HCT116 (cell line): ENCODE data around the gene TEF. TPM values are rescaled to one million over a fixed set of nuclear protein-coding genes. Genes with fewer than 3 reads are reported as not detected.

Experiments used
- ATAC-seq: fragments of 200-7000 bp; cut with Tn5 transposase; 2 replicates; pipeline ENCODE4 v1.9.1; 2020; ENCODE audit warnings: mild to moderate bottlenecking, moderate library complexity
- BruUV-seq: library from RNA; stranded (reverse); fragments of 400-500 nt; replicated peaks from 2 replicates; lab custom pipeline; 2021; lab: Mats Ljungman, UMichigan
- CTCF ChIA-PET: fragments of 300-600 bp; sonication (Branson Sonifier 250); formaldehyde crosslinking; loops from one replicate; lab custom pipeline; 2021; ENCODE audit warnings: antibody characterized with exemption; lab: Charles Lee
- POLR2A ChIA-PET: fragments of 300-600, 350-600 bp; sonication (Branson Sonifier 250); formaldehyde crosslinking; loops from one replicate; lab custom pipeline; 2021; ENCODE audit warnings: antibody characterized with exemption; lab: Charles Lee
- RAD21 ChIA-PET, 2 experiments: fragments of 300-600 bp; sonication (Branson Sonifier 250); formaldehyde crosslinking; loops; one replicate each; lab custom pipeline; 2023; ENCODE audit warnings: low total read pairs in 2 of 2; ENCODE audit not compliant: uncharacterized antibody in 2 of 2, unreplicated experiment in 2 of 2, low non-redundant PET in 1 of 2; lab: Charles Lee
- DNase-seq: peaks from one replicate; pipeline ENCODE4 v3.0.0-alpha.2; 2010; ENCODE audit warnings: low read depth, low spot score
- H2AFZ ChIP-seq: fragments of 200-600 bp; shearing (Covaris generic), sonication (generic); 2 replicates; pipeline ENCODE4 v1.6.1; 2017; ENCODE audit warnings: low read depth, mixed run types, mixed read lengths, antibody characterized with exemption, low read length; ENCODE audit not compliant: poor library complexity, severe bottlenecking
- H3K27ac ChIP-seq: 2 replicates; pipeline ENCODE4 v1.5.1; 2012; ENCODE audit warnings: low read depth, low read length
- H3K27me3 ChIP-seq: fragments of 200-600 bp; sonication (generic); 2 replicates; pipeline ENCODE4 v1.6.1; 2016; ENCODE audit warnings: mixed run types, low read length, mixed read lengths; ENCODE audit not compliant: insufficient read depth
- H3K36me3 ChIP-seq, 2 experiments: fragments of 200-500 bp in 1 of 2; fragments of 200-600 bp in 1 of 2; sonication (Bioruptor generic) in 1 of 2; sonication (generic) in 1 of 2; 2 replicates each; pipeline versions ENCODE4 v1.5.1 to v1.6.1; 2014 to 2016; ENCODE audit warnings: low read length in 2 of 2, inconsistent platforms in 1 of 2, mixed read lengths in 1 of 2, mixed run types in 1 of 2; ENCODE audit not compliant: insufficient read depth in 2 of 2, control insufficient read depth in 1 of 2
- H3K4me1 ChIP-seq, 2 experiments: fragments of 200-600 bp in 1 of 2; sonication (generic) in 1 of 2; 2 replicates each; pipeline versions ENCODE4 v1.5.1 to v1.6.1; 2012 to 2017; ENCODE audit warnings: low read length in 2 of 2, inconsistent platforms in 1 of 2, mild to moderate bottlenecking in 1 of 2, mixed read lengths in 1 of 2, mixed run types in 1 of 2, moderate library complexity in 1 of 2; ENCODE audit not compliant: insufficient read depth in 2 of 2, control insufficient read depth in 1 of 2
- H3K4me2 ChIP-seq: fragments of 200-600 bp; sonication (generic); 2 replicates; pipeline ENCODE4 v1.6.1; 2017; ENCODE audit warnings: mixed run types, low read length, mixed read lengths
- H3K4me3 ChIP-seq, 2 experiments: fragments of 200-600 bp in 1 of 2; sonication (generic) in 1 of 2; replicated peaks in 1 of 2; 2 replicates each; pipeline ENCODE4 v1.5.1; 2011 to 2016; ENCODE audit warnings: low read length in 2 of 2, control low read depth in 1 of 2, low read depth in 1 of 2, mild to moderate bottlenecking in 1 of 2, mixed read lengths in 1 of 2, mixed run types in 1 of 2
- H3K79me2 ChIP-seq: fragments of 200-600 bp; sonication (generic); 2 replicates; pipeline ENCODE4 v1.6.1; 2017; ENCODE audit warnings: mild to moderate bottlenecking, mixed run types, low read length, moderate library complexity, mixed read lengths; ENCODE audit not compliant: insufficient read depth
- H3K9ac ChIP-seq: fragments of 200-600 bp; sonication (generic); 2 replicates; pipeline ENCODE4 v1.6.1; 2016; ENCODE audit warnings: low read length, mixed read lengths
- H3K9me2 ChIP-seq: fragments of 200-600 bp; sonication (generic), shearing (Covaris generic); 2 replicates; pipeline ENCODE4 v1.6.1; 2017; ENCODE audit warnings: mixed run types, mild to moderate bottlenecking, moderate library complexity; ENCODE audit not compliant: insufficient read depth
- H3K9me3 ChIP-seq, 2 experiments: fragments of 200-500 bp in 1 of 2; fragments of 200-600 bp in 1 of 2; sonication (Bioruptor generic) in 1 of 2; sonication (generic) in 1 of 2; 2 replicates each; pipeline ENCODE4 v1.6.1; 2014 to 2017; ENCODE audit warnings: low read length in 2 of 2, mixed read lengths in 2 of 2, inconsistent platforms in 1 of 2, low read depth in 1 of 2, mild to moderate bottlenecking in 1 of 2, mixed run types in 1 of 2, moderate library complexity in 1 of 2; ENCODE audit not compliant: control insufficient read depth in 1 of 2, insufficient read depth in 1 of 2
- H4K20me1 ChIP-seq: fragments of 200-600 bp; sonication (generic), shearing (Covaris generic); 2 replicates; pipeline ENCODE4 v1.6.1; 2017; ENCODE audit warnings: mixed run types, mild to moderate bottlenecking, moderate library complexity; ENCODE audit not compliant: insufficient read depth
- CBX3 ChIP-seq: IDR thresholded peaks from 2 replicates; pipeline ENCODE4 v1.6.1; 2012; ENCODE audit warnings: low read depth
- CEBPB ChIP-seq: IDR thresholded peaks from 2 replicates; pipeline ENCODE4 v1.6.1; 2012; ENCODE audit warnings: low read depth
- EGR1 ChIP-seq: IDR thresholded peaks from 2 replicates; pipeline ENCODE4 v1.6.1; 2012; ENCODE audit warnings: low read depth
- ELF1 ChIP-seq: IDR thresholded peaks from 2 replicates; pipeline ENCODE4 v1.6.1; 2012; ENCODE audit warnings: low read depth, borderline replicate concordance
- EZH2 ChIP-seq: fragments of 200-600 bp; sonication (generic); IDR thresholded peaks from 2 replicates; pipeline ENCODE4 v1.6.1; 2017; ENCODE audit warnings: antibody characterized with exemption, mixed run types
- MAX ChIP-seq: IDR thresholded peaks from 2 replicates; pipeline ENCODE4 v1.6.1; 2012
- POLR2A ChIP-seq: IDR thresholded peaks from 2 replicates; pipeline ENCODE4 v1.7.0; 2011; ENCODE audit warnings: borderline replicate concordance; ENCODE audit not compliant: insufficient read depth, insufficient read length; ENCODE audit errors: extremely low read depth
- POLR2AphosphoS5 ChIP-seq: IDR thresholded peaks from 2 replicates; pipeline ENCODE4 v1.6.1; 2011; ENCODE audit warnings: mild to moderate bottlenecking, low read depth, low read length, moderate library complexity
- SIN3A ChIP-seq: IDR thresholded peaks from 2 replicates; pipeline ENCODE4 v1.6.1; 2012; ENCODE audit warnings: low read depth
- SP1 ChIP-seq: IDR thresholded peaks from 2 replicates; pipeline ENCODE4 v1.6.1; 2012; ENCODE audit warnings: low read depth
- ZNF274 ChIP-seq: fragments of 200-500 bp; sonication (Bioruptor generic); IDR thresholded peaks from 2 replicates; pipeline ENCODE4 v1.6.1; 2014; ENCODE audit warnings: mild to moderate bottlenecking, low read depth, low read length, inconsistent platforms
- intact Hi-C: fragments of 100-400 bp; cut with micrococcal nuclease; formaldehyde crosslinking; loops from 2 replicates; pipeline ENCODE4 v1.10.0; 2022
- total RNA-seq: library from RNA; stranded (reverse); gene quantifications from one replicate; pipeline ENCODE4 v1.2.1, GENCODE V29; 2021; ENCODE audit not compliant: unreplicated experiment

TEF gene
- total RNA-seq, 1 experiment from 2014 or later: 16.5 TPM

GRCh38 chr22:41367680-41368542, 13.8 kb upstream of the TEF start:
- H2AFZ ChIP-seq: no peak overlapping the region
- peak overlapping the region in 1 of 2 experiments; percentile 37; a peak in 3 of 4 replicates for H3K4me3 ChIP-seq
- TF ChIP-seq POLR2A (no peak), EGR1 (no peak), MAX (no peak), EZH2 (no peak), POLR2AphosphoS5 (no peak), CBX3 (no peak), CEBPB (no peak), ZNF274 (no peak), SIN3A (no peak), ELF1 (no peak), SP1 (no peak)
- peak overlapping the region; percentile 1; the same call in 1 of the 2 replicates for H3K27ac ChIP-seq
- ATAC-seq (no peak), DNase-seq (no peak)
- CTCF ChIA-PET: interaction anchor here (1.1 to 1.2 kb wide), 2 partner anchors 9 to 13 kb away, joined by 3 to 4 read pairs; partner anchors contain the start of gene TEF
- H3K79me2 ChIP-seq: no peaks in the 10 kb centered on the region
- no peaks in the 10 kb centered on the region for H3K9me2 ChIP-seq
- peaks cover 17 to 18% of the 10 kb centered on the region in 2 experiments for H3K4me1 ChIP-seq
- H3K9ac ChIP-seq: peak overlapping the region; percentile 51
- no TSS peak for BruUV-seq
- no peaks in the 10 kb centered on the region for H3K9me3 ChIP-seq
- no peaks in the 10 kb centered on the region for H3K27me3 ChIP-seq
- intact Hi-C loops: no loop called here
- POLR2A ChIA-PET: interaction anchor here (1.2 to 3.2 kb wide), 2 partner anchors 8 to 13 kb away, joined by 4 to 16 read pairs; partner anchors contain the start of gene TEF
- RAD21 ChIA-PET: no interaction called here
- H3K4me2 ChIP-seq: peak overlapping the region; percentile 82
- H4K20me1 ChIP-seq: no peaks in the 10 kb centered on the region
- no peaks in the 10 kb centered on the region for H3K36me3 ChIP-seq
